Activated B cell treated with CpG ODN at 0.5 μM for 24 hours (primary cell): ENCODE results near the gene FAM163A. TPM values are rescaled to one million over a fixed set of nuclear protein-coding genes. Genes with fewer than 3 reads are reported as not detected.

Experiments
- ATAC-seq: fragments of 200-7000 bp; cut with Tn5 transposase; one replicate; pipeline ENCODE4 v1.10.0; 2021; ENCODE audit warnings: low read depth, mild to moderate bottlenecking, moderate library complexity
- CTCF ChIA-PET: fragments of 350-600 bp; sonication (Branson Sonifier 250); formaldehyde crosslinking; loops from one replicate; lab custom pipeline; 2021; ENCODE audit warnings: antibody characterized with exemption; lab: Charles Lee
- POLR2A ChIA-PET: fragments of 350-600 bp; sonication (Branson Sonifier 250); formaldehyde crosslinking; loops from one replicate; lab custom pipeline; 2021; ENCODE audit warnings: antibody characterized with exemption; lab: Charles Lee
- DNase-seq: peaks from one replicate; pipeline ENCODE4 v3.0.0; 2022
- H3K27ac Mint-ChIP-seq: one replicate; pipeline ENCODE4 v1.8.0; 2020; ENCODE audit warnings: mixed read lengths
- H3K27me3 Mint-ChIP-seq: one replicate; pipeline ENCODE4 v1.8.0; 2021; ENCODE audit warnings: mixed read lengths
- H3K36me3 Mint-ChIP-seq: one replicate; pipeline ENCODE4 v1.8.0; 2021; ENCODE audit warnings: low read depth, mixed read lengths
- H3K4me1 Mint-ChIP-seq: one replicate; pipeline ENCODE4 v1.8.0; 2021; ENCODE audit warnings: mixed read lengths
- H3K4me3 Mint-ChIP-seq: one replicate; pipeline ENCODE4 v1.8.0; 2020; ENCODE audit warnings: mild to moderate bottlenecking, mixed read lengths
- H3K9me3 Mint-ChIP-seq: one replicate; pipeline ENCODE4 v1.8.0; 2020; ENCODE audit warnings: mixed read lengths
- CTCF ChIP-seq: fragments of 200-600 bp; IDR thresholded peaks from one replicate; pipeline ENCODE4 v1.8.0; 2022; ENCODE audit warnings: antibody characterized with exemption, mild to moderate bottlenecking
- intact Hi-C: fragments of 100-400 bp; cut with micrococcal nuclease; formaldehyde crosslinking; loops from one replicate; pipeline ENCODE4 v1.15.1; 2024
- total RNA-seq: library from RNA; stranded (reverse); gene quantifications from 2 replicates; pipeline ENCODE4 v1.2.3, GENCODE V29; 2022

Gene FAM163A
- total RNA-seq, 1 donor from 2014 or later, result not detected

GRCh38 chr1:179728271-179728670 lies 14.8 kb upstream of the FAM163A start:
- DNase-seq (no peak), ATAC-seq (no peak)
- intact Hi-C loops, result no loop called here
- POLR2A ChIA-PET, result no interaction called here
- H3K27me3 Mint-ChIP-seq, result peaks cover 14% of the 10 kb centered on the region
- no peak for TF ChIP-seq CTCF
- no peaks in the 10 kb centered on the region for H3K36me3 Mint-ChIP-seq
- no peak overlapping the region for H3K4me3 Mint-ChIP-seq
- H3K27ac Mint-ChIP-seq, result no peak overlapping the region
- no peaks in the 10 kb centered on the region for H3K9me3 Mint-ChIP-seq
- no peaks in the 10 kb centered on the region for H3K4me1 Mint-ChIP-seq
- CTCF ChIA-PET, result interaction anchor here (1.1 kb wide), 1 partner anchor 22 kb away, joined by 3 read pairs; no protein-coding TSS in a partner anchor

GRCh38 chr1:179729881-179730280 lies 13.2 kb upstream of the FAM163A start:
- no peaks in the 10 kb centered on the region for H3K4me1 Mint-ChIP-seq
- DNase-seq (no peak), ATAC-seq (no peak)
- no peak overlapping the region for H3K27ac Mint-ChIP-seq
- ChIA-PET CTCF (no interaction called here), POLR2A (no interaction called here)
- H3K9me3 Mint-ChIP-seq, result no peaks in the 10 kb centered on the region
- intact Hi-C loops, result no loop called here
- no peak for TF ChIP-seq CTCF
- no peak overlapping the region for H3K4me3 Mint-ChIP-seq
- no peaks in the 10 kb centered on the region for H3K36me3 Mint-ChIP-seq
- peaks cover 21% of the 10 kb centered on the region for H3K27me3 Mint-ChIP-seq

DNA sequence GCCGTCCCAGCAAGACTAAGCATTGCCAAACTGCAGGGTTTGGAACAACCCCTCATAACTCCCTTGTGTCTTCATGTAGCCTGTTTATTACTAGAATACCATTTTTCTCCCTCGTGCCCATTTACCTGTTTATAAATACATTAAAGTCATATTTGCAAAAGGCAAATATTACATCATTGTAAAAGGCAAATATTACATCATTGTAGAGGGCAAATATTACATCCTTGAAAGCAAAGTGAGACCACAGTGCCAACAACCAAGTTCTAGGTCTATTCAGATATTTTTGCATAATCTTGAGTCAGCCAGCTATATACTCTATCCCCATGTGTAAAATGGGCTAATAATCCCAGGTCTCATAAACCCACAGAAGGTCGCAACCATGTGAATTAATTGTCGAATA lies 11.4 kb upstream of the FAM163A start:
- ChIA-PET POLR2A (no interaction called here), CTCF (no interaction called here)
- Mint-ChIP-seq H3K4me1 (no peaks in the 10 kb centered on the region), H3K36me3 (no peaks in the 10 kb centered on the region), H3K27ac (no peak overlapping the region), H3K4me3 (no peak overlapping the region), H3K9me3 (no peaks in the 10 kb centered on the region), H3K27me3 (peaks cover 28% of the 10 kb centered on the region)
- DNase-seq, result no peak
- ATAC-seq, result no peak
- intact Hi-C loops, result no loop called here
- no peak for TF ChIP-seq CTCF

GRCh38 chr1:179742291-179742690 lies 800 bp upstream of the FAM163A start:
- H3K4me1 Mint-ChIP-seq, result peaks cover 9% of the 10 kb centered on the region
- ATAC-seq (no peak), DNase-seq (no peak)
- no peak for TF ChIP-seq CTCF
- peaks cover 65% of the 10 kb centered on the region for H3K27me3 Mint-ChIP-seq
- no peak overlapping the region for H3K27ac Mint-ChIP-seq
- POLR2A ChIA-PET, result no interaction called here
- peaks cover 3% of the 10 kb centered on the region for H3K9me3 Mint-ChIP-seq
- no peaks in the 10 kb centered on the region for H3K36me3 Mint-ChIP-seq
- intact Hi-C loops, result no loop called here
- no peak overlapping the region for H3K4me3 Mint-ChIP-seq
- CTCF ChIA-PET, result no interaction called here

- Mint-ChIP-seq H3K36me3 (no peaks in the 10 kb centered on the region), H3K27me3 (peaks cover 68% of the 10 kb centered on the region), H3K4me3 (no peak overlapping the region), H3K4me1 (peaks cover 9% of the 10 kb centered on the region), H3K27ac (no peak overlapping the region), H3K9me3 (peaks cover 3% of the 10 kb centered on the region)
- POLR2A ChIA-PET, result no interaction called here
- CTCF ChIA-PET, result no interaction called here
- intact Hi-C loops, result no loop called here
- no peak for TF ChIP-seq CTCF
- ATAC-seq (no peak), DNase-seq (no peak)
Measured at GRCh38 chr1:179743679-179744400, 749 bp downstream of the FAM163A start.
